Peyer's patch (tissue), 4 donors: ENCODE results near the gene KRT13.
"Not testable (repeated sequence)": the region's sequence is repeated elsewhere in the genome, so short reads cannot be mapped to it uniquely, and the experiment has no call there.

Experiments used
- POLR2A ChIP-seq, 2 donors: fragments of 450-650 bp; IDR thresholded peaks; one replicate each; pipeline ENCODE4 v1.5.1; 2017; ENCODE audit warnings: antibody characterized with exemption in 2 of 2, mild to moderate bottlenecking in 2 of 2, moderate library complexity in 2 of 2
- TF ChIP-seq, protein P1 (sequence below), 6 experiments: fragments of 450-650 bp in 4 of 6; fragments of 200-600 bp in 2 of 6; sonication (generic) in 1 of 6; IDR thresholded peaks; one replicate each; pipeline ENCODE4 v1.5.1; 2017 to 2019; ENCODE audit warnings: antibody characterized with exemption in 6 of 6, mild to moderate bottlenecking in 3 of 6, moderate library complexity in 1 of 6

DNA sequence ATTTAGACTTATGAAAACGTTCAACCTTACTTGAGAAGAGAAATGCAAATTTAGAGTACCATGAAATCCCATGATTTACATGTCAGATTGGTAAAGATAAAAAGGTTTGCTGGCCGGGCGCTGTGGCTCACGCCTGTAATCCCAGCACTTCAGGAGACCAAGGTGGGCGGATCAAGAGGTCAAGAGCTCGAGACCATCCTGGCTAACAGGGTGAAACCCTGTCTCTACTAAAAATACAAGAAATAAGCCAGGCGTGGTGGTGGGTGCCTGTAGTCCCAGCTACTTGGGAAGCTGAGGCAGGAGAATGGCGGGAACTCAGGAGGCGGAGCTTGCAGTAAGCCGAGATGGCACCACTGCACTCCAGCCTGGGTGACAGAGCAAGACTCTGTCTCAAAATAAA, 37.4 kb upstream of the KRT13 start:
- TF ChIP-seq, protein P1, sequence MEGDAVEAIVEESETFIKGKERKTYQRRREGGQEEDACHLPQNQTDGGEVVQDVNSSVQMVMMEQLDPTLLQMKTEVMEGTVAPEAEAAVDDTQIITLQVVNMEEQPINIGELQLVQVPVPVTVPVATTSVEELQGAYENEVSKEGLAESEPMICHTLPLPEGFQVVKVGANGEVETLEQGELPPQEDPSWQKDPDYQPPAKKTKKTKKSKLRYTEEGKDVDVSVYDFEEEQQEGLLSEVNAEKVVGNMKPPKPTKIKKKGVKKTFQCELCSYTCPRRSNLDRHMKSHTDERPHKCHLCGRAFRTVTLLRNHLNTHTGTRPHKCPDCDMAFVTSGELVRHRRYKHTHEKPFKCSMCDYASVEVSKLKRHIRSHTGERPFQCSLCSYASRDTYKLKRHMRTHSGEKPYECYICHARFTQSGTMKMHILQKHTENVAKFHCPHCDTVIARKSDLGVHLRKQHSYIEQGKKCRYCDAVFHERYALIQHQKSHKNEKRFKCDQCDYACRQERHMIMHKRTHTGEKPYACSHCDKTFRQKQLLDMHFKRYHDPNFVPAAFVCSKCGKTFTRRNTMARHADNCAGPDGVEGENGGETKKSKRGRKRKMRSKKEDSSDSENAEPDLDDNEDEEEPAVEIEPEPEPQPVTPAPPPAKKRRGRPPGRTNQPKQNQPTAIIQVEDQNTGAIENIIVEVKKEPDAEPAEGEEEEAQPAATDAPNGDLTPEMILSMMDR (IDR thresholded peaks at IDR 0.05), result not testable (repeated sequence)
- not testable (repeated sequence) for TF ChIP-seq POLR2A (IDR thresholded peaks at IDR 0.05)
